GM19397 (cell line): ENCODE data around the gene APOM.

ENCODE experiments used
- ATAC-seq: cut with Tn5 transposase; IDR thresholded peaks from one replicate; pipeline ENCODE4 v1.9.1; 2021; ENCODE audit warnings: mild to moderate bottlenecking, moderate library complexity; ENCODE audit not compliant: unreplicated experiment

The APOM gene

GRCh38 chr6:31676322-31676903, 20.7 kb downstream of the APOM start:
- ATAC-seq, result no peak

GRCh38 chr6:31676904-31677303, 21.2 kb downstream of the APOM start:
- ATAC-seq, result no peak

- no peak for ATAC-seq
These were observed 22.3 kb downstream of the APOM start for GRCh38 chr6:31677955-31678354.

GRCh38 chr6:31680226-31681134, 24.8 kb downstream of the APOM start, which contains the start of gene LY6G5C:
Gene LY6G5C, minus strand, starts transcription at chr6:31681067. Its CDS starts 694 bp downstream, at chr6:31680373.
- peak; percentile 49 for ATAC-seq

- ATAC-seq, result peak; percentile 35
These were observed 25.5 kb downstream of the APOM start for GRCh38 chr6:31681135-31681671.

- no peak for ATAC-seq
These were observed 27.9 kb downstream of the APOM start for GRCh38 chr6:31683591-31683990.

DNA sequence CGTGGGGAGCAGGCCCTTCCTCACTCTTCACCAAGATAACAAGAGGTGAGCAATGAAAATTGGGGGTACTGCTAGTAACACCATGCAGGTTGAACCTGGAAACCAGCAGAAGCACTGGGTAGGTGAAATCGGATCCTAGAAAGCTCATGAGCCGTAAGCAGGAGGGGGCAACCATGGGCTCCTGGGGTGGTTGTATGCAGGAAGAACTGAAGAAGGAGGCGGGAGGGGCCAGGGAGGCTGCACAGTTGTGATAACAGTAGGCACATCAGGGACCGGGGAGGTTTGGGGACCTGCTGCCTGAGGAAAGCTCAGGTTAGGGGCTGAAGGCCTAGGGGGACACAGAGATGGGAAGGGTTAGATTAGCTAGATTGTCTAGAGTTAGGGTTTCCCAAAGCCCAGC, 30.8 kb downstream of the APOM start:
- ATAC-seq, result no peak

DNA sequence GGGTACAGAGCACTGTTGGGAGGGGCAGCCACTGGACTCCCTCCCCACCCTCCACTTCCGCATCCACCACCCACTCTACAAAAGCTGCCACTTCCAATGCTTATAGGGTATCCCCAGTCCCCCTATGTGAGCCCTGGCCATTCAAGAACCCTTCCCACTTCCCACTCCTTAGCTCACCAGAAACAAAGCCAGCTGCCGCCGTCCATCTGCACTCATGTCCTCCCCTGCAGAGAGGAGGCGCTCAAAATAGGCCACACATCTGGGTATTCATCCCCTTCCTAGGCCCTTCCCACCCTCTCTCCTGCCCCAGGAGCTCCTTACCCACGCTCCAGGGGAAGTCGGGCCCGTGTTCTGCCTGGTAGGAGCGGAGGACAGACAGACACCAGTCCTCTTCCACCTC, 31.6 kb downstream of the APOM start:
- ATAC-seq, result no peak

DNA sequence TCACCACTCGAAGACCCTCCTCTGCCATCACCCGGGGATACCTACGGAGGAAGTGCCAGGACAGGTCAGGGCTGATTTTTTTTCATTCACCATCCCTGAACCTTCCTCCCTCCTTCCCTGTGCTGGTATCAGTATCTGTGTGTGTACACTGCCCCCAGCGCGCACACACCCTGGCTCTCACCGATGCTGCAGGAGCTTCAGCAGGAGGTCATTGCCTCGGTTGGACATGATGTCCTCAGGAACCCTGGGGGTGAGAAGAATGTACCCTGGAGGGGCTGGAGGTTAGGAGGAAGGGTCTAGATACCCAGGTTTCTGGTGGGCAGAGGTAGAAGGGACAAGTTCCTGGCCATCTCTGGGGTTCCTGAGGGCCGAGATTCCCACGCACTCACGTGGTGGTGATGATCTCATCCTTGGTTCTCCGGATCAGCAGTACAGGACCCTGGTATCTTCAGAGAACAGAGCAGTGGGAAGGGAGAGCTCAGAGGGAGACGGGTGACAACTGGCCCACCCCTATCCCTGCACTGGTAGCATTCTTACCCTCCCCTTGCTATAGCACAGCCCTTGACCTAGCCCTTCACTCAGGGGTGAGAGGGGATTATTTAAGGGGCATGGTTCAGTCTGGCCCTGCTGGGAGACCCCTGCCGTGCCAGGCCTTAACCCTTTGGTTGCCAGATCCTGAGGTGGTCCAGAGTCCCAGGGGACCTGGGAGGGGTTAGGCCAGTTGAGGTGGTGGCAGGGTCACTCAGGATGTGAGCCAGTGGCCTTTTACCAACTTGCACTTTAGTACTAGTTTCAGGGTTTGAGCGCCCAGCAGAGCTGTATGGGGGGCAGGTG, 32.4 kb downstream of the APOM start:
- ATAC-seq, result no peak

DNA sequence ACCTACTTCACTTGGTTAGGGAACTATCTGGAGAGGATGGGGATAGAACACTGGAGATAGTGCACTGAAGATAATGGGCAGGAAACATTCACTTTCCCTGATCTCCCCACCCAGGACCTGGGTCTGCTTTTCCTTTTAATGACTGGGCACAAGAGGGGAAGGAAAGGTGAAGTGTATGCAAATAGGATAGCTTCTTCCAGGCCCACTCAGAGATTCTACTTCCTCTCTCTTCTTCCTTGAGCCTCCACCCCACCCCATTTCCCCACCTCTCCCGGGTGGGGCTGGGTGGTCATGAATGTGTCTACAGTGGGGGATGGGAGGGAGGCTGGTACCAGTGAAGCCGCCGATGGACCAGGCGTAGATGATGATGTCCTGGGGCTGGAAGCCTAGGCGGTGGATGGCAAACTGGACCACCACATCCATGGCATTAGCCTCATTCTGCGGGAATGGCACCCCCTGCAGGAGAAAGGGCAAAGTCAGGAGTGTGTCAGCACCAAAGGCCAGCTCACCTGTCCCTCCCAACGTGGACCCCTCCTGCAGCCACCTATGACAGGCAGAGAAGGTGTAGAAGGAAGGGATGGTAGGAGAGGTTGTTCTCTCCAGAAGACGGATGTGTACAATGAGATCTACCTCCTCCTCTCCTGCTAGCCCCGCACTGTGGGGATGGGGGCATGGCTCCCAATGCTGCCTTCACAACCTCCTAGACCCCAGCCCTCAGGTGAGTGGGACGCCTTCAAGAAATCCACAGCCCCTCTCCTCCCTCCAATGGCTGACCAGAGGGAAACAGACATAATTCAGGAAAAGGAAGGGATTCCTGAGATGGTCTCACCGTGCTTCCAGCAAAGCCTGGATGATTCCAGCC, 33.8 kb downstream of the APOM start:
- ATAC-seq, result no peak

GRCh38 chr6:31690231-31691077, 34.8 kb downstream of the APOM start:
- no peak for ATAC-seq

- no peak for ATAC-seq
These were observed 35.4 kb downstream of the APOM start for GRCh38 chr6:31691078-31691463.

- ATAC-seq, result no peak
These were observed 35.9 kb downstream of the APOM start for GRCh38 chr6:31691564-31692108.

DNA sequence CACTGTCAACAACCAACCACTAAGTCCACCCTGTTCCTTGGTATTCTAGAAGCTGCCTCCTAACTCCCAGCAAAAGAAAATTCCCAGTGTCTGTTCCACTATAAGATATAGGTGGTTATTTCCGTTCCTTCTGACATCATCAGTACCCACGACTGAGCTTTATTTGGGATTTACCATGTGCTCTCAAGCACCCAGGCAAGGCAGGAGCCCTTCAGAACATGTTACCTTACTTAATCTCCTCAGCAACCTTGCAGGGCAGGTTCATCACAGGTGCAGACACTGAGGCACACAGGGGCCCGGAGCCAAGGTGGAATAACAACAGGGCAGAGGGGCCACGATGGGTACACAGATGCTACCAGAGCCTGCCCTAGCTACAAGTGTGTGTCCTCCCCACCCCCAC, 36.7 kb downstream of the APOM start:
- ATAC-seq, result no peak

DNA sequence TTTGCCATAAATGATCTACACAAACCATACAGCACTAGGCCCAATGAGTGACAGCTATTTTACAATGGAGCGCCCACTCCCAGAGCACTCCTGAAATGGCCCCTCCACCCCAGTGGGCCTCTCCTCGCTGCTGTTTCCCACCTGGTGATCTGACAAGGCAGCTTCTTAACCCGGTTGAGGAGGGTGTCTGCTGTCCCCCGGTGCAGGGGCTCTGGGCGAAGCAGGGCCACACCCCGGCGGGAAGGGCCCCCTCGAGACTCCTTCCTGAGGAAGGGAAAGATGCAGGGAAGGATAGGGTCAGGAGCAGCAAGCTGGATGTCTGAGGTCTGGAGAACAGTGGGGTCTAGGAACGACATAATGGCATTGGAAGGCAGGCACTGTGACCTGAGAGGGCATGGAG, 37.2 kb downstream of the APOM start:
- ATAC-seq, result no peak

- ATAC-seq, result no peak
These were observed 37.8 kb downstream of the APOM start for GRCh38 chr6:31693535-31693934.

DNA sequence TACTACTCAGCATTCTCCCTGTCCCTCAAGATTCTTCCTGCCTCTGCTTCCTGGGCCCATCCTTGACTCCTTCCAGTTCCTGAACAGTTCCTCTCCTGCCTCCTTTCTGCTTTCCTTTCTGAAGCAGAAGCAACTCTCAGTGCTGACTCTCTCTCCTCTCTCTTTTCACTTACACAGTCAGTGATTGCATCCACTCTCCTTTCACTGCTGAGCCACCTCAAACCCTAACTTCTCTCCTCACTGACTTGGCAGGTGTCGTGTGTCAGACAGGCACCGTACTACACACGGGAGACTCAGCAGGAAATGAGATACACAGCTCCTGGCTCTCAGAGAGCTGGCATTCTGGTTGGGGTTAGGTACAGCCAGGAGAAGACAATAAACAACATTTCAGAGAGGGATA, 41.9 kb downstream of the APOM start:
- ATAC-seq, result no peak

DNA sequence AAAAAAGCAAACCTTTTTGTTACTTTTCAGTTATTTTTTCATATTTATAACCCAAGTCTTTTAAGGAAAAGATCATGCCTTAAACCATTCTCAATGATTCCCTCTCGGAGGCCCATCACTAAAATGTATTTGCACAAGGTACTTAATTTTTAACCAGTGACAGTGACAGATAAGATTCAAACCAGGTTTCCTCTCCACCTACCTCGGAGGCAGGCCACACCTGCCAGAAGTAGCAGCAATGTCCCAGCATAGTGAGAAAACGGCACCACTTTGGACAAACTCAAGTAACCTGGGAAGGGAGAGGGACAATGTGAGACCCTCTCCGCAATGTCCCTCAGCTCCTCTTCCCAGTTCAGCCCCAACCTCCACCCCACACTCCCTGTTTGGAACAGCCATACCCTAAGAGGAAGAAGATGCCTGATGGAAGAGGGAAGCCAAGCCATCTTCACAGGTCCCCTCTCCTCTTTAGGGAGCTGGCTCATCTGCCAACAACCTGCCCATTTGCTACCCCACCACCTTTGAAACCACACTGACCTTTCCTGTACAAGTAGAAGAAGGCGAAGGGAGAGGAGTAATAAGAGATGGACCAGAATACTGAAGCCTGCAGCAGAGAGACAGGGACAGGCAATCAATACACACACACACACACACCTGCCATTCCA, 45.2 kb downstream of the APOM start:
- no peak for ATAC-seq
